HG03196 (cell line): ENCODE results near the gene XKR3.
"Not testable (repeated sequence)": the region's sequence is repeated elsewhere in the genome, so short reads cannot be mapped to it uniquely, and the experiment has no call there.

Source experiments
- ATAC-seq: cut with Tn5 transposase; IDR thresholded peaks from one replicate; pipeline ENCODE4 v1.9.1; 2021; ENCODE audit not compliant: unreplicated experiment

XKR3 gene

GRCh38 chr22:16748160-16748929, 76.9 kb downstream of the XKR3 start:
- not testable (repeated sequence) for ATAC-seq

- ATAC-seq: not testable (repeated sequence)
Measured at GRCh38 chr22:16747266-16748159, 77.7 kb downstream of the XKR3 start.

- ATAC-seq: not testable (repeated sequence)
Measured at GRCh38 chr22:16734271-16734670, 90.9 kb downstream of the XKR3 start.
